Measurements from ENCODE around the gene LSR. TPM values are rescaled to one million over a fixed set of nuclear protein-coding genes. Genes with fewer than 3 reads are reported as not detected.
A peak's percentile ranks its signal among the peaks of the same experiment; 100 is the strongest.

The LSR gene
- total RNA-seq, 1 donor from 2014 or later = 32.9 TPM

DNA sequence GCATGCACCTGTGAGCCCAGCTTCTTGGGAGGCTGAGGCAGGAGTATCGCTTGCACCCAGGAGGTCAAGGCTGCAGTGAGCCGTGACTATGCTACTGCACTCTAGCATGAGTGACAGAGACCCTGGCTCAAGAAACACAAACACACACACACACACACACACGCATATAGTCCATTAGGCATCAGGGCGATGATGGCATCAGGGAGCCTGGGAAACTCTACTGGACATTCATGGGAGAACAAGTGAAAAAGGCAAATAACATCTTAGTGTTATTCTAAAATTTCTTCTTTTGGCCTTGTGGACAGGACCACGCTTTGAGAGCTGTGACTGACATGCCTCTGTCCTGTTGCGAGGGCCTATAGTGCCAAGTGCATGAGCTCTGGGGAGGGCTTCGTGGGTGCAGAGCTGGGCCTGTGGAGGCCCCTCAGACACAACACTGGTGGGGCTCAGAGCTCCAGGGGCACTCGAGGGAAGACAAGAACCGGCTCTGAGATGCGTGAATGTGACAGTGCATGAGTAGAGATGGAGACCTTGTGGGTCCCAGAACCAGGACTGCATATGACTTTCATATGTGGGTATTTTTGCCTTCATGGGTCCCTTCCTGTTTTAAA is 12.0 kb downstream of the LSR start:
- TF ChIP-seq, protein P1, sequence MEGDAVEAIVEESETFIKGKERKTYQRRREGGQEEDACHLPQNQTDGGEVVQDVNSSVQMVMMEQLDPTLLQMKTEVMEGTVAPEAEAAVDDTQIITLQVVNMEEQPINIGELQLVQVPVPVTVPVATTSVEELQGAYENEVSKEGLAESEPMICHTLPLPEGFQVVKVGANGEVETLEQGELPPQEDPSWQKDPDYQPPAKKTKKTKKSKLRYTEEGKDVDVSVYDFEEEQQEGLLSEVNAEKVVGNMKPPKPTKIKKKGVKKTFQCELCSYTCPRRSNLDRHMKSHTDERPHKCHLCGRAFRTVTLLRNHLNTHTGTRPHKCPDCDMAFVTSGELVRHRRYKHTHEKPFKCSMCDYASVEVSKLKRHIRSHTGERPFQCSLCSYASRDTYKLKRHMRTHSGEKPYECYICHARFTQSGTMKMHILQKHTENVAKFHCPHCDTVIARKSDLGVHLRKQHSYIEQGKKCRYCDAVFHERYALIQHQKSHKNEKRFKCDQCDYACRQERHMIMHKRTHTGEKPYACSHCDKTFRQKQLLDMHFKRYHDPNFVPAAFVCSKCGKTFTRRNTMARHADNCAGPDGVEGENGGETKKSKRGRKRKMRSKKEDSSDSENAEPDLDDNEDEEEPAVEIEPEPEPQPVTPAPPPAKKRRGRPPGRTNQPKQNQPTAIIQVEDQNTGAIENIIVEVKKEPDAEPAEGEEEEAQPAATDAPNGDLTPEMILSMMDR (IDR thresholded peaks at IDR 0.05) = no peak
- TF ChIP-seq POLR2AphosphoS5 (IDR thresholded peaks at IDR 0.05; ENCODE audit: insufficient read depth in 1 of 2, low read depth in 1 of 2) (no peak), POLR2A (IDR thresholded peaks at IDR 0.05) (no peak)
- no peaks in the 10 kb centered on the region for H3K36me3 ChIP-seq
- intact Hi-C loops (cut with DNase I) = no loop called here
- H3K27ac ChIP-seq = no peak overlapping the region
- H3K27me3 ChIP-seq = no peaks in the 10 kb centered on the region
- H3K4me1 ChIP-seq = peaks cover 31% of the 10 kb centered on the region
- peak; percentile 28 to 58 for DNase-seq (ENCODE audit: extremely low spot score in 2 of 2)
- H3K4me3 ChIP-seq = no peak overlapping the region
- H3K9me3 ChIP-seq = no peaks in the 10 kb centered on the region

- DNase-seq (ENCODE audit: extremely low spot score in 2 of 2) = peak; percentile 25 to 77
- intact Hi-C loops (cut with DNase I) = no loop called here
- Histone ChIP-seq H3K4me1 (peaks cover 39% of the 10 kb centered on the region), H3K27ac (no peak overlapping the region), H3K27me3 (no peaks in the 10 kb centered on the region), H3K9me3 (no peaks in the 10 kb centered on the region), H3K4me3 (no peak overlapping the region), H3K36me3 (no peaks in the 10 kb centered on the region)
- TF ChIP-seq POLR2AphosphoS5 (IDR thresholded peaks at IDR 0.05; ENCODE audit: insufficient read depth in 1 of 2, low read depth in 1 of 2) (no peak), POLR2A (IDR thresholded peaks at IDR 0.05) (no peak)
- TF ChIP-seq, protein P1 (IDR thresholded peaks at IDR 0.05) = no peak
These were observed 12.7 kb downstream of the LSR start for GRCh38 chr19:35261356-35262100.

- intact Hi-C loops (cut with DNase I) = no loop called here
- peaks cover 46% of the 10 kb centered on the region for H3K4me1 ChIP-seq
- no peak overlapping the region for H3K27ac ChIP-seq
- H3K36me3 ChIP-seq = no peaks in the 10 kb centered on the region
- no peak overlapping the region for H3K4me3 ChIP-seq
- TF ChIP-seq POLR2AphosphoS5 (IDR thresholded peaks at IDR 0.05; ENCODE audit: insufficient read depth in 1 of 2, low read depth in 1 of 2) (no peak), POLR2A (IDR thresholded peaks at IDR 0.05) (no peak)
- TF ChIP-seq, protein P1 (IDR thresholded peaks at IDR 0.05) = no peak
- peak; percentile 88 to 93 for DNase-seq (ENCODE audit: extremely low spot score in 2 of 2)
- no peaks in the 10 kb centered on the region for H3K27me3 ChIP-seq
- H3K9me3 ChIP-seq = no peaks in the 10 kb centered on the region
These were observed 13.4 kb downstream of the LSR start for GRCh38 chr19:35262101-35262761.

DNA sequence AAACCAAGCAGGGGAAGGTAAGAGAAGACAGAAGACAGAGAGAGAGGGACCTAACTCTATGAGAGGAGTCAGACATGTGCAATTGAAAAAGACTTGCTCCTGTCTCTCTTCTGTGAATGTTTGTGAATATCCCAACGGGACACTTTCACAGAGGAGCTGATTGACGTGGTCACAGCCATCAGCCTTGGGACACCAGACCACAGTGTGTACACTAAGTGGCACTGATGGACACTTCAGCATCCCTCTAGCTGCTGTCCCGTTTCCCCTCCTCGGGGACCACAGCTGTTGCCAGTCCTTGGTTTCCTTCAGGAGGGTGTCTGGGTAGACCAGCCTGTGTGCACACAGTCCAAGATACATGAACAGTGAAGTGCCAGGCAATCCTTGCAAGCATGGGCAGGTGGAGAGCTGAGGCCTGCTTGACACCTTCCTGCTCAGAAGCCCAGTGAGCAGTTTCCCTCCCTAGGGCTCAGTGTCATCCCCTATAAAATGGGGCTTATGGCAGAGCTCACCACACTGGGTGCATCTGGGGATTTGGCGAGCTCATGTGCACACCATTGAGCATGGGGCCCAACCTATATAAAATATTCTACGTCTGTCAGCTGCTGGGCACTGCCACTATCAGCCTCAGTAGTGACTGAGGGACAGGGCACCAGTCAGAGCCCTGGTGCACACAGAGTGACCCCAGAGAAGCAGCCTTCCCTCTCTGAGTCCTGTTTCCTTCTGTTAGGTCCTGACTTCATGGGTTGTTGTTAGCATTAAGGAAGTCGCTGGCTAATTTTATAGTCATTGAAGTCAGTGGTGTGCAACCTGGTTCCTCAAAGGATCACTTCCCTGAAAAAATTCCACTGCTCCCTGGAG is 15.7 kb downstream of the LSR start:
- H3K4me1 ChIP-seq = peaks cover 47% of the 10 kb centered on the region
- peak in 1 of 2 donors; percentile 85 for DNase-seq (ENCODE audit: extremely low spot score in 2 of 2)
- no peak overlapping the region for H3K27ac ChIP-seq
- H3K36me3 ChIP-seq = no peaks in the 10 kb centered on the region
- H3K9me3 ChIP-seq = no peaks in the 10 kb centered on the region
- intact Hi-C loops (cut with DNase I) = loop anchor here (5.0 kb wide), 1 partner anchor 122 kb away; the partner anchor contains the start of gene FXYD7
- H3K4me3 ChIP-seq = no peak overlapping the region
- TF ChIP-seq, protein P1 (IDR thresholded peaks at IDR 0.05) = no peak
- TF ChIP-seq POLR2A (IDR thresholded peaks at IDR 0.05) (no peak), POLR2AphosphoS5 (IDR thresholded peaks at IDR 0.05; ENCODE audit: insufficient read depth in 1 of 2, low read depth in 1 of 2) (no peak)
- H3K27me3 ChIP-seq = no peaks in the 10 kb centered on the region
